B cell (primary cell): ENCODE measurements around the gene HS3ST5. TPM values are rescaled to one million over a fixed set of nuclear protein-coding genes. Genes with fewer than 3 reads are reported as not detected.

Source experiments
- ATAC-seq: fragments of 200-7000 bp; cut with Tn5 transposase; one replicate; pipeline ENCODE4 v1.10.0; 2021; ENCODE audit warnings: low read depth, mild to moderate bottlenecking, moderate number of reproducible peaks, moderate library complexity
- CTCF ChIA-PET: fragments of 350-600 bp; sonication (Branson Sonifier 250); formaldehyde crosslinking; loops from one replicate; lab custom pipeline; 2021; ENCODE audit warnings: antibody characterized with exemption, inconsistent platforms; lab: Charles Lee
- POLR2A ChIA-PET: fragments of 350-600 bp; sonication (Branson Sonifier 250); formaldehyde crosslinking; loops from one replicate; lab custom pipeline; 2021; ENCODE audit warnings: antibody characterized with exemption; lab: Charles Lee
- DNase-seq: peaks from one replicate; pipeline ENCODE4 v3.0.0; 2013
- H2AFZ ChIP-seq: 2 replicates; pipeline ENCODE4 v1.6.1; 2012; ENCODE audit warnings: mild to moderate bottlenecking, low read depth, low read length; ENCODE audit not compliant: insufficient read depth, poor library complexity, severe bottlenecking
- H3K27ac ChIP-seq, 2 donors: 1 replicate in 1 of 2; 2 replicates in 1 of 2; pipeline ENCODE4 v1.5.1; 2012 to 2013; ENCODE audit warnings: low read length in 2 of 2, mild to moderate bottlenecking in 2 of 2, moderate library complexity in 1 of 2
- H3K27me3 ChIP-seq, 4 experiments: fragments of 200-600 bp in 1 of 4; sonication (generic) in 1 of 4; replicated peaks in 1 of 4; 1 replicate in 2 of 4; 2 replicates in 2 of 4; pipeline versions ENCODE4 v1.6.1 to v1.7.0; 2013 to 2016; ENCODE audit warnings: low read length in 3 of 4, mild to moderate bottlenecking in 2 of 4, mixed read lengths in 1 of 4, moderate library complexity in 1 of 4; ENCODE audit not compliant: insufficient read depth in 4 of 4, control insufficient read depth in 3 of 4; ENCODE audit errors: control extremely low read depth in 1 of 4
- H3K36me3 ChIP-seq, 2 experiments: replicated peaks in 1 of 2; 1 replicate in 1 of 2; 2 replicates in 1 of 2; pipeline versions ENCODE4 v1.6.1 to v1.7.1; 2013; ENCODE audit warnings: low read length in 1 of 2; ENCODE audit not compliant: insufficient read depth in 2 of 2, control insufficient read depth in 1 of 2; ENCODE audit errors: control extremely low read depth in 1 of 2, extremely low read depth in 1 of 2
- H3K4me1 ChIP-seq, 2 donors: fragments of 200-600 bp in 1 of 2; sonication (generic) in 1 of 2; 1 replicate in 1 of 2; 2 replicates in 1 of 2; pipeline versions ENCODE4 v1.5.1 to v1.6.1; 2013 to 2017; ENCODE audit warnings: low read length in 2 of 2; ENCODE audit not compliant: control insufficient read depth in 2 of 2, insufficient read depth in 2 of 2
- H3K4me2 ChIP-seq: replicated peaks from 2 replicates; pipeline ENCODE3; 2012; ENCODE audit warnings: mild to moderate bottlenecking, low read depth, low read length; ENCODE audit not compliant: poor library complexity, severe bottlenecking
- H3K4me3 ChIP-seq, 5 experiments: fragments of 200-600 bp in 1 of 5; sonication (generic) in 1 of 5; 1 replicate in 3 of 5; 2 replicates in 2 of 5; pipeline versions ENCODE4 v1.5.1 to v1.7.0; 2011 to 2016; ENCODE audit warnings: low read length in 4 of 5, mild to moderate bottlenecking in 4 of 5, low read depth in 2 of 5, control low read depth in 1 of 5, moderate library complexity in 1 of 5; ENCODE audit not compliant: insufficient read depth in 1 of 5; ENCODE audit errors: control extremely low read depth in 1 of 5, extremely low read depth in 1 of 5
- H3K79me2 ChIP-seq: fragments of 200-600 bp; sonication (generic); one replicate; pipeline ENCODE4 v1.6.0; 2016; ENCODE audit warnings: low read length; ENCODE audit not compliant: control insufficient read depth, insufficient read depth
- H3K9ac ChIP-seq: fragments of 200-600 bp; sonication (generic); 2 replicates; pipeline ENCODE4 v1.6.1; 2017; ENCODE audit warnings: mild to moderate bottlenecking, low read length, moderate library complexity
- H3K9me3 ChIP-seq, 3 donors: one replicate each; pipeline versions ENCODE4 v1.6.1 to v1.7.1; 2013; ENCODE audit warnings: low read length in 2 of 3; ENCODE audit not compliant: control insufficient read depth in 2 of 3, insufficient read depth in 1 of 3; ENCODE audit errors: control extremely low read depth in 1 of 3
- H4K20me1 ChIP-seq: 2 replicates; pipeline ENCODE4 v1.6.0; 2012; ENCODE audit warnings: mild to moderate bottlenecking, low read length; ENCODE audit not compliant: insufficient read depth, control insufficient read depth, poor library complexity, severe bottlenecking
- H3K27ac Mint-ChIP-seq: one replicate; pipeline ENCODE4 v1.8.0; 2021; ENCODE audit warnings: mixed read lengths
- H3K27me3 Mint-ChIP-seq: one replicate; pipeline ENCODE4 v1.8.0; 2021; ENCODE audit warnings: mixed read lengths
- H3K4me1 Mint-ChIP-seq: one replicate; pipeline ENCODE4 v1.8.0; 2021; ENCODE audit warnings: mixed read lengths
- H3K4me3 Mint-ChIP-seq: one replicate; pipeline ENCODE4 v1.8.0; 2021; ENCODE audit warnings: mixed read lengths
- H3K9me3 Mint-ChIP-seq: one replicate; pipeline ENCODE4 v1.8.0; 2022; ENCODE audit warnings: mixed read lengths; ENCODE audit not compliant: insufficient read depth
- CTCF ChIP-seq: fragments of 200-600 bp; IDR thresholded peaks from one replicate; pipeline ENCODE4 v1.8.0; 2022; ENCODE audit warnings: antibody characterized with exemption, mild to moderate bottlenecking
- EZH2 ChIP-seq: IDR thresholded peaks from 2 replicates; pipeline ENCODE4 v1.6.1; 2012; ENCODE audit warnings: borderline replicate concordance, low read depth, mild to moderate bottlenecking, moderate library complexity, low read length; ENCODE audit not compliant: insufficient read depth, poor library complexity, severe bottlenecking
- WGBS: methylation state at CpG from one replicate; pipeline ENCODE4 v1.1.5; 2013; ENCODE audit warnings: missing lambda C conversion rate; ENCODE audit not compliant: insufficient coverage; 5-methylcytosine and 5-hydroxymethylcytosine counted together
- intact Hi-C: fragments of 100-400 bp; cut with micrococcal nuclease; formaldehyde crosslinking; loops from one replicate; pipeline ENCODE4 v1.10.0; 2022
- polyA plus RNA-seq: library from polyadenylated mRNA; depleted of rRNA; stranded (reverse); fragments of >200 nt; gene quantifications from 2 replicates; pipeline ENCODE4 v1.2.3, GENCODE V29; 2012
- total RNA-seq, 2 donors: library from RNA; stranded (reverse); fragments of 120-200 nt in 1 of 2; gene quantifications; 1 replicate in 1 of 2; 2 replicates in 1 of 2; pipeline versions ENCODE4 v1.2.3 to v1.2.4, GENCODE V29; 2013 to 2022

The HS3ST5 gene
- total and polyA plus RNA-seq, 2 donors (not counting 1 experiment from before 2014, with no cell fraction given) = not detected

GRCh38 chr6:114346451-114346850, 3.6 kb upstream of the HS3ST5 start:
- H3K27me3 Mint-ChIP-seq = peaks cover 32% of the 10 kb centered on the region
- TF ChIP-seq EZH2 (no peak), CTCF (no peak)

GRCh38 chr6:114344971-114345275, 2.1 kb upstream of the HS3ST5 start:
- DNase-seq (no peak), ATAC-seq (no peak)
- Mint-ChIP-seq H3K4me1 (peaks cover 8% of the 10 kb centered on the region), H3K4me3 (no peak overlapping the region), H3K27ac (no peak overlapping the region), H3K9me3 (no peaks in the 10 kb centered on the region), H3K27me3 (peaks cover 40% of the 10 kb centered on the region)
- Histone ChIP-seq H3K4me3 (no peak overlapping the region), H3K36me3 (no peaks in the 10 kb centered on the region), H3K27me3 (peaks cover 0 to 10% (median 4%) of the 10 kb centered on the region in 4 experiments), H4K20me1 (no peaks in the 10 kb centered on the region), H3K79me2 (no peaks in the 10 kb centered on the region), H3K9me3 (no peaks in the 10 kb centered on the region), H2AFZ (no peak overlapping the region), H3K9ac (no peak overlapping the region), H3K4me2 (no peak overlapping the region), H3K4me1 (no peaks in the 10 kb centered on the region), H3K27ac (no peak overlapping the region)
- CTCF ChIA-PET = no interaction called here
- intact Hi-C loops = no loop called here
- no peak for TF ChIP-seq EZH2
- no peak for TF ChIP-seq CTCF
- POLR2A ChIA-PET = no interaction called here
- WGBS = 100% methylated on average over 1 of the region's 1 CpG

More at GRCh38 chr6:114346451-114346850, 3.6 kb upstream of the HS3ST5 start:
- no peaks in the 10 kb centered on the region for H4K20me1 ChIP-seq
- no peaks in the 10 kb centered on the region for H3K9me3 ChIP-seq
- H3K36me3 ChIP-seq = no peaks in the 10 kb centered on the region
- H3K79me2 ChIP-seq = no peaks in the 10 kb centered on the region
- H3K4me3 Mint-ChIP-seq = no peak overlapping the region
- intact Hi-C loops = no loop called here
- no peak overlapping the region for H3K4me2 ChIP-seq
- no peak overlapping the region for H3K27ac Mint-ChIP-seq
- H3K4me1 ChIP-seq = no peaks in the 10 kb centered on the region
- CTCF ChIA-PET = no interaction called here
- POLR2A ChIA-PET = no interaction called here
- WGBS = no CpG with 5 or more reads among the region's 4 CpGs
- H3K27ac ChIP-seq = no peak overlapping the region
- H3K4me3 ChIP-seq = no peak overlapping the region
- H3K27me3 ChIP-seq = peaks cover 0 to 8% (median 3%) of the 10 kb centered on the region in 4 experiments
- ATAC-seq (no peak), DNase-seq (no peak)
- H3K9ac ChIP-seq = no peak overlapping the region
- no peaks in the 10 kb centered on the region for H3K9me3 Mint-ChIP-seq
- H3K4me1 Mint-ChIP-seq = peaks cover 7% of the 10 kb centered on the region
- H2AFZ ChIP-seq = no peak overlapping the region
